Testis (tissue), 2 donors: ENCODE results near the gene UBE2J1.

Source experiments
- CTCF ChIP-seq, 3 experiments: fragments of 450-650 bp in 2 of 3; fragments of 200-600 bp in 1 of 3; sonication (generic) in 1 of 3; IDR thresholded peaks; one replicate each; pipeline ENCODE4 v1.5.1; 2016 to 2019; ENCODE audit warnings: antibody characterized with exemption in 3 of 3, mild to moderate bottlenecking in 2 of 3, moderate library complexity in 1 of 3
- POLR2A ChIP-seq: fragments of 450-650 bp; IDR thresholded peaks from one replicate; pipeline ENCODE4 v1.6.1; 2017; ENCODE audit warnings: antibody characterized with exemption, mild to moderate bottlenecking, moderate library complexity

GRCh38 chr6:89302936-89303335 is 49.6 kb downstream of the UBE2J1 start:
- TF ChIP-seq CTCF (IDR thresholded peaks at IDR 0.05) (no peak), POLR2A (no peak)
